Activated CD4-positive, CD25-positive, alpha-beta regulatory T cell treated with anti-CD3 and anti-CD28 coated beads, Interleukin-2, amount 50 U/mL, for 24 hours (primary cell): ENCODE data around the gene ETFB.
"Not testable (repeated sequence)": the region's sequence is repeated elsewhere in the genome, so short reads cannot be mapped to it uniquely, and the experiment has no call there.

Experiments
- ATAC-seq, 2 donors: fragments of 150-1000 bp; cut with Tn5 transposase; one replicate each; pipeline ENCODE4 v1.10.0; 2021; ENCODE audit warnings: mild to moderate bottlenecking in 1 of 2, moderate library complexity in 1 of 2

The ETFB gene

DNA sequence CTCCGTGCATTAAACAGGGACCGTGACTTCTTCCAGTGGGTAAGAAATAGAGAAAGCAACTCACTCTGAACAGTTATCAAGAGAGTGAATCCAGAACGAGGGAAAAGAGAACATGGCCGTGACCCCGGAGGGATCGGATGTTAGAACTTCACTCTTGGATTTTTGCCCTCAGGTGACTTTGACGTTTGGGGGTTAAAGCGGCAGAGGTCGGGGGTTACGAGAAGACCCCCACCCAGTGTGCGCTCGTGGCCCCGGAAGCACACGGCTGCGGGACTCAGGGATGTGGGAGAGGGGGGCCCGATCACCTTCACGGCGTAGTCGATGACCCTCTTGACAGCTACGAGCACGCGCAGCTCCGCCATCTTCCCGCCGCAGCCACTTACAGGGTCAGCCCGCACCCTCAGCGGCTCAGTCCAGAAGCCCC is at the start of gene ETFB:
Gene ETFB, minus strand, starts transcription at position 424 of the 424 bp plus-strand sequence. Its CDS starts 62 bp downstream, at position 362.
- ATAC-seq: no peak

DNA sequence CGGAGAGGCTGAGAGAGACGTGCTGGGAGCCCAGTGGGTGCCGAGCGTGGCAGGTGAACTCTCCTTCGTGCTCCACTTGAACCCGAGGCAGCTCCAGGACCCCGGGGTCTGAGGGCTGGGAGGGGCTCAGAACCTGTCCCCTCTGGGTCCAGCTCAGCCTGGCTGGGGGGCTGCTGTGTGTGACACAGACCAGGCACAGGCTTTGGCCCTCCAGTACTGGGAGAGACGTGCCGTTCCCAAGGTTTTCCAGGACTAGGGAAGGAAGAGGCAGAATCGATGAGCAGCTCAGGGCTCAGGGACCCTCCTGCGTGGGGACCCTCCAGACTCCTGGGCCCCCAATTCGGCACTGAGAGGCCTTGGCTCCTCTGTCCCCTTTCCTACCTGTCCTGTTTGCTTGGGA is 49.0 kb upstream of the ETFB start:
- ATAC-seq: no peak

DNA sequence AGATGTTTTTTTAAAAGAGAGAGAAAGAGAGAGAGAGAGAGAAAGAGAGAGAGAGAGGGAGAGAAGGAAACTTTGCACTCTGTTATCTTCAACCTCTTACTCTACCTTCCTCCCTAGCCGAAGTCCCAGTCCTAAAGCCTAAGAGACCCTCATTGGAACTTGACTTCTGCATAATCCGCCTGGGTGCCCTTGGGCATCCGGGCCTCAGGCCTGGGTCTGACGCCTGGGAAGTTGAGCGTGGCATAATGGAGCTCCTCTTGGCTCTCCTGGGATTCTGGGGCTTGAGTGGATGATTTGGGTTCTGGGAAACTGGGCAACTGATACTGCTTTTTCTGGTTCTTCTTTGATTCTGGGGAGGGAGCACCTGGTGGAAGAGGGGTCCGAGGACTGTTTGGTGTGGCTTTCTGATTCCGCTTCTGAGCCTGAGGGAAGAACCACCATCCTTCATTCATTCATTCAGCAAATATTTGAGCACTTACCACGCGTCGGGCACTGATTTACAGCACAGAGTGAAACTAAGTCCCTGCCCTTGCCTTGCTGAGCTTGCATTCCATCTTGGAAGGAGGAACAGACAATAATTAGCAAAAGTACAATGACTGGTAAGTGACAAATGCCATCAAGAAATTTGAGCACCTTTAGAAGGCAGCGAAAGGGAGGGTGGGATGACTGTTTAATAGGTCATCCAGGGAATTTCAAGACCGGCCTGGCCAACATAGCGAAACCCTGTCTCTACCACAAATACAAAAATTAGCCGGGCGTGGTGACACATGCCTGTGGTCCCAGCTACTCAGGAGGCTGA is 45.0 kb upstream of the ETFB start:
- ATAC-seq: no peak

DNA sequence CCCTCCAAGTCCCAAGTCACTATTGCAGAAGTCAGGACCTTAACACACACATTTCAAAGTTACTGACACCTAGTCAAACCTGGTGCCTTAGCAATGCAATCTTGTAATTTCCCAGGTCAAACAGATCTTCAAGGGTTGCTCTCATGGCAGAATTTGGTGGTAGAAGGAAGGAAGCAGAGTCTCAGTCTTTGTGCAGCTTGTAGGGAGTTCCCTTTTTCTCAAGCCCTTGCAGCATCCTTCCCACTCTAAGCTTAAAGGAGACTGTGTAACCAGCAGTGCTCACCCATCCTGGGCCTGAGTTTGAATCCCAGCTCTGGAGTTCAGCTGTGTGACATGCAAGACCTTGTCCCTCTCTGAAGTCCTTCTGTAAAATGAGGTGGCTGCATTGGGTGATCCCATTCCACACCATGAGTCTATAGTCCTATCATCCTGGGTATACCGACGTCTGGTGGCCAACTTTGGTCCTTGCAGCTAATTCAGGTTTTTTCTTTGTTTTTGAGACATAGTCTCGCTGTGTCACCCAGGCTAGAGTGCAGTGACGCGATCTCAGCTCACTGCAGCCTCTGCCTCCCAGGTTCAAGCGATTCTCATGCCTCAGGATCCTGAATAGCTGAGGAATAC is 41.4 kb upstream of the ETFB start:
- ATAC-seq: peak; percentile 56 to 63

DNA sequence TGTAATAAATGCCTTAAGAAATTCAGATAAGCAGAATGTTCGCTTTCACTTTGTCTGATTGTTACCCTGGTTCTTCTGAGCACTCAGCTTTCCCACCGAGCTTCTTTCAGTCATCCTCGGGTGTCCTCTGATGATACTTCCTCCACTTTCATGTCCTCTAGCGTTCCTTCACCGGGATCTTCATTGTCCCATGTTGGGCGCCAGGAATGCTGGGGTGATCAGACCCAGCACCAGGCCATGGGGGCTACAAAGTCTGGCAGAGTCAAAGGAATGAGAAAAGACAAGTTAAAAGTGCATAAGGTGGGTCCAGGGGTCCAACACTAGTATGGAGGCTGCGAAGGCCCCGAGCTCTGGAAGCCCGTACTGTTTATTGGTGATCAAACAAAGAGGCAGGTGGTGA is 35.9 kb upstream of the ETFB start:
- no peak for ATAC-seq

DNA sequence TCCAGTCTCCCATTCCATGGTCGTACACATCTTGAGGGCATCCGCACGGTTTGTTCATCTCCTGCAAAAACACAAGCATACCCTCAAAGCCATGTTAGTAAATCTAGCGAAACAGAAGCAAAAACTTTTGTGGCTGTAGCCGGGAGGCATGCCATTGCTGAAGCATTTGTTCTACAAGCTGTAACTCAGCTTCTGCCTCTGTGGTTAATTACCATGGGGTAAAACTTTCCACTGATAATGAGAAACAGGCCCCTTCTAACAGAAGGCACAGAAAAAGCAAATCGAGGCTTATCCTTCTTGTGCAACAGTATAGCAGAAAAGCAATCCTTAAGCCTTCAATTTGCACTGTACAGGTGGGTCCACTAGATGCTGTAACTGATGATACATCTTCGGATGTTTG is 33.7 kb upstream of the ETFB start:
- not testable (repeated sequence) for ATAC-seq

DNA sequence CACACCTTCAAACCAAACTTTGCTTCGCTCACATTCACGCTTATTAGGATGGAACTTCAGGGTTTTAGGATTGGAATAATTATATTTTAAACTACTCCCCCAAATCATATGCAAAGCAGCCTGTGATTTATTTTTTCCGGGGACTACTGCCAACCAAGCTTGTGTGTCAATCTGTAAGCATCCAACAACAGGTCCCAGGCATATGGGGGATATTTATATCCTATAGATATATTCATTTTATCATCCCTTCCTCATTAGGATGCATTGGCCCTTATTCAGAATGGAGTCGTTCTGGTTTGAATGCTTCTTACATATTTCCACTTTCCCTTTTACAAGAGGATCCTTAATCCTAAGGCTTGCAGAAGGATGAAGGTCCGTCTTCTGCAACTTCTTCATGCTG is 33.0 kb upstream of the ETFB start:
- ATAC-seq: no peak

DNA sequence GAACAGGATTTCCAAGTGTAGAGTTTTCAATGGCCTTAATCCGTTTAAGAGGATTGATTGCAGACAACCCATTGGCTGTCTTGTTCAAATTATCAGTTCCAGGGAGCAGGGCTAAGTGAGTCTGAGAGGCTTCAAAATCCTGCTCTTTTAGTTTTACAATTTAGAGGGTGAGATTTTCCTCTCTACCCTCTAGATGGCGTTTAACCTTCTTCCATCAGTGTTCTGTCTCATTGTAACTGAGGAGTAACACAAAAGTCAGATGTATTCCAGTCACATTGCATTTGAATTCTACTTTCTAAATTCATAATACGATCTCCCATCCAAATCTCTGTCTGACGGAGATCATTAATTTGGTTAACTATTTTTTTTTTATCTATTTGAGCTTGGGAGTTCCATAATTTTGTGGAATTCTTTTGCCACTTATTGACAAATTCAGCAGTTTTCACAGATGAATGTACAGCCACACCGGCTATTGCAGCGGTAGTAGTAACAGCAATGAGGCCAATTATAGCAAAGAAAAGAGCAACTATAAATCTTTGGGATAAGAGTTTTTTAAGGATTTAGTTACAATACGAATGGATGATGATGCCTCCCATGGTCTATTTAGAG is 32.0 kb upstream of the ETFB start:
- no peak for ATAC-seq

DNA sequence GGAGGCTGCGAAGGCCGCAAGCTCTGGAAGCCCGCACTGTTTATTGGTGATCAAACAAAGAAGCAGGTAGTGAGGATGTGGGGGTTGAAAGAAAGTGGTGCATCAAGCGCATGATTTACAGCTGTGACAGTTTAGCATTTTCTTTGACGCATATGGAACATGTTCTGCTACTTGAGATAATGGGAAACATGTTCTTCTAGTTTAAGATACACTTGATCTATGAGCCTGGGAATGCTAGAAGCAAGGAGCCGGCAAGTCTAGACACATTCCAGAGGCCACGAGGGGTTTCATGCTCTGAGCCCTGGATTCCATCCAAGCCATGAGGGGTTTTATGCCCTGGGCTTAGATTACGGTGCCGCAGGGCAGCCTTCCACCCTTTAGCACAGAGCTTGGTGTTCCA is 31.3 kb upstream of the ETFB start:
- ATAC-seq: not testable (repeated sequence)

DNA sequence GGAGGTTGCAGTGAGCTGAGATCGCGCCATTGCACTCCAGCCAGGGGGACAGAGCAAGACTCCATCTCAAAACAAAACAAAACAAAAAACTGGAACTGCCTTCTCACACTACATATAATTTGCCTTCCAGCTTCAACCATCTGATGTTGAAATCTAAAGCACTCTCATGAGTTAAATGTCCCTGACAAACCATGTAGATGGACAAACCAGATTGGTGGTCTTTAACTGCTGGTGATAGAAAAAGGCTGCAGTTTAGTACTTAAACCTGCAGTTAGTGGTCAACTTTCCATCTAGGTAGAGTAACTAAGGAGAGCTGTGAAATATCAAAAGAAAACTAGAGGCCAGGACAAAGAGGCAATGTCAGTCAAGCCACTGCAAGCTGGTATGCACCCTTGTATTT is 30.0 kb upstream of the ETFB start:
- no peak for ATAC-seq

DNA sequence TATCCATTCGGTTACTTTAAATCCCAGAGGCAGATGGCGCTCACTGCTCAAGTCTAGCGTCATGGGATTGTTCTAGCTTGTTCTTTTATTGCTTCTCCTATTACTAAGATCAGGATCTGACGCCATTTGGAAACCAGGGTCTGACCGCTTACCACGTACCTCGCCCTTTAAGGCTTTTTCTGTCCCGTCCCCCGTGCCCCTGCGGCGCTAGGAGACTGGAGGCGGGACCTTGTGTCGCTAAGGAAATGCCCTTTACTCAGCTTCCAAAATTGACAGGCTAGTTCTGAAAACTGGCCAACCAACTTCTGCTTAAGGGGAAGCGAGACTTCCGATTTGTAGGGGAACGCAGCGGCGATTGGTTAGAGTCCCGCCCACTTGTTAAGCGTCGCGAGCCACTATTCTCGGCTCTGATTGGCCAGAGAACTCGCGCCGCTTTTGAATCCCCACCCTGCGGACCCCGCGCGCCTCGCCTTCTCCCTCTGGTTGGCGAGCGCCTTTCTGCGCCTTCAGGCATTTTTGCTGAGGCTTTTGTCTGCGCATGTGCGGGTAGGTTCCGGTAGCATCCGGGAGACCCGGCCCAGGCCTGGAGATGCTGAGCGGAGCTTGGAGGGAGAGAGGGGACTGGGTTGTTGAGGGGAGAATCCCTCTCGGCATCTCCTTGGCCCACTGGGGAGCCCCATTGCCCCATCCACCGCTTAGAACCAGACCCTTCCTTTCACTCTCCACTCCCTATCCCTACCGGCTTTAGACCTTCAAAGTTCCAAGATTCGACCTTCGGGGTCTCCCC is 28.1 kb upstream of the ETFB start:
- ATAC-seq: peak; percentile 93 to 95

DNA sequence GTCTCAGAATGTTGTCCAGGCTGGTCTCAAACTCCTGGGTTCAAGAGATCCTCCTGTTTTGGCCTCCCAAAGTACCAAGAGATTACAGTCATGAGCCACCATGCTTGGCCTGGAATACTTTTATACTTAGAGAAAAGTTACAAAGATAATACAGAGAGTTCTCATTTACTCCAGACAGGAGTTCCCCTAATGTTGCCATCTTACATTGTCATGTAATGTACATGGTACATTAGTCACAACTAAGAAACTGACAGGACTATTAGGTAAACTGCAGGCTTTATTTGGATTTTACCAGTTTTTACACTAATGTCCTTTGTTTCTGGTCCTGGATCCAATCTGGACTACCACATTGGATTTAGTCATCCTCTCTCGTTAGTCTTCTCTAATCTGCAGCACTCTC is 26.5 kb upstream of the ETFB start:
- no peak for ATAC-seq

DNA sequence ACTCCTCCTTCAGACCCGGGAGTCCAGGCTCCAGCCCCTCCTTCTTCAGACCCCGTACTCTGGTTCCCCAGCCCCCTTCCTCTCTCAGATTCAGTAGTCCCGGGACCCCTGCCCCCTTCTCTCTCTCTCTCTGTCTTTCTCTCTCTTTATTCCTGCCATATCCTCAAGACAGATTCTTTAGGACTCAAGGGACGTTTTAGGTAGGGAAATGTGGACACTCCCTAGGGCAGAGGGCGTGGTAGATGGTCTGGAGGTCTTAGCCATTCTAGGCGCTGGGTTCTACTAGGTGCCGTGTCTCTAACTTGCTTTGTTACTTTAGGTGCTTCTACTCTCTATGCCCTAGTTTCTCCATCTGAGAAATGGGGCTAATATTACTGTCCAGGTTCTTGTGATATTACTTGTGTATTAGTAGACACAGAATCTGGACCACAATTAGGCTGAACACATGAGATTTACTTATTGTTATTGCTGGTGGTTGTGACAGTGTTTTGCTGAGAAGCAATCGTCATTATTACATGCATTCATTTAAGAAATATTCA is 25.0 kb upstream of the ETFB start:
- no peak for ATAC-seq

DNA sequence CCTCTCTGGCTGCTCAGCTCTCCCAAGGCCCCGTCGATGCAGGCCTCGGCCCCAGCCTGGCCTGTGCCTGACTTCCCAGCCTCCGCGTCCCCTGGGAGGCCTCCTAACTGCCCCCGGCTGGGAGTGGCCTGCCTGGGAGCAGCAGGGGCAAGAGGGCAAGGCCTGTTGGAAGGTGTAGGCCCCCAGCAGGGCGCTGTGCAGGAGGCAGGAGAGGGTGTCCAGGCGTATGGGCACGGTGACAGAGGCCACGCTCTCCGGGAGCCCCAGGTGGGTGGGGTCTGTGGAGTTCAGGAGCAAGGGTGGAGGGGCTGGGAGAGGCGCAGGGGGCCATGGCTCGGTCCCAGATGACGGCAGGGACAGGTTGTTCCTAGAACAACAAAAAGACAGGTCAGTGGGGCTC is 23.0 kb upstream of the ETFB start:
- ATAC-seq: no peak

DNA sequence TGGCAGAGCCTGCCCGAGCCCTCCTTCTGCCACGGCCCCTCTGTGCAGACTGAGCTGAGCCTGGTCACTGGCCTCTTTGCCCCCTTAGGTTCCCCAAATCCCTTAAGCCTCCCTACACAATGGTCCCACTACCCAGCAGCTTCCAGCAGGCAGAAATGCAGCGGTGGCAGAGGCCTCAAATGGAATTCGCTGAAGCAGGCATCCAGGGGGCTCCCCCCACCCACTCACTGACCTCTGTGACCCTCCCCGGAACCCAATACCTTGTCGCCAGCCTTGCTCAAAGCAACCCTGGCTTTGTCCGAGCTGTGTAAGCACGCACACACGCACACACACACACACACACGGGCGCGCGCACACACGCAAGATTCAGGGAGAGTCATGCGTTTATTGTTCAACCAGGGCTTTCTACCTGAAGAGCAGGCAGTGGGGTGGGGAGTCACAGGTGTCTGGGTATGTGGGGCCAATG is 21.8 kb upstream of the ETFB start, which contains the start of gene LIM2:
Gene LIM2, minus strand, starts transcription at position 51 of the 466 bp plus-strand sequence. CDS start 531 bp downstream, outside the sequence.
- ATAC-seq: no peak

DNA sequence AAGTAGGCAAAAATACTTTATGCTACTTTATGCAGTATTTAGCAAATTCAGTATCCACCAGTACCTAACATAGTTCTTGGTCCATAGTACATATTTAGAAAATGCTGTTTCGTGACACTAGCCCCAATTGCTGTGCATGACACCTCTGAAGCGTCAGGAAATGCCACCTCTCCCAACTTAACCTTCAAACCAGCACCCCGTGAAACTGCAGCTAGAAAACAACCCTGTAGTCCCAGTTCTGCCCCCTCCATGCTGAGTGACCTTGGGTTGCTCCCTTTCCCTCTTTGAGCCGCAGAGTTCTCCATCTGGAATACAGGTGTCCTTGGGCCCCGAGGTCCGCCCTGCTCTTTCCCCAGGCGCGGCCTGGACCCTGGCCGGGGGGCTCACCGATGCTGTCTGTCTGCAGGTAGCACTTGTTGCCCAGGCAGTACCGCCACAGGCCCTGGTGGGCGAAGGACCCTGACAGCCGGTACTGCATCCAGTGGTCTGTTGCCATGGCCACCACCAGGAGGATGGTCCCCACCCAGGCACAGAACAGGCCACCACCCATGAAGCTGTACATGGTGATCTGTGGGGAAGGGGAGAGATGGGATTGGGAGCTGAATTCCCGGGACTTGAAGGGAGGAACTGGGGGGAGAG is 20.8 kb upstream of the ETFB start:
- no peak for ATAC-seq

DNA sequence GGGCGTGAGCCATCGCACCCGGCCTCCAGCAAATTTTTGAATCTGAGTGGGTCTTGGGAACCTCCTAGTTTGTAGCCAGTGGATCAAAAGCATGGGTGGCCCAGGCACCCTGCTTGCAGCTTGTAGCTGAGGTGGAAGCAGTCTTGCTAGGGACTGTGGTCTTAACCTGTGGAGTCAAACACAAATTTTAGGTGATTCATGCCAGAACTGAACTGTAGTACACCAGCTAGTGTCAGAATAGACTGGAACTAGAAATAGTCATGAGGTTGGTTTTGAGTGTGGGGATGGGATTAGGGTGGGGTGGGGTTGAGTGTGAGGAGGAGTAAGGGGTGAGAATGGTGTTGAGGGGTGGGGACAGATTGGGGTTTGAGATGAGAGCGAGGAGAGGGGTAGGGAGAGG is 15.8 kb upstream of the ETFB start:
- ATAC-seq: no peak

DNA sequence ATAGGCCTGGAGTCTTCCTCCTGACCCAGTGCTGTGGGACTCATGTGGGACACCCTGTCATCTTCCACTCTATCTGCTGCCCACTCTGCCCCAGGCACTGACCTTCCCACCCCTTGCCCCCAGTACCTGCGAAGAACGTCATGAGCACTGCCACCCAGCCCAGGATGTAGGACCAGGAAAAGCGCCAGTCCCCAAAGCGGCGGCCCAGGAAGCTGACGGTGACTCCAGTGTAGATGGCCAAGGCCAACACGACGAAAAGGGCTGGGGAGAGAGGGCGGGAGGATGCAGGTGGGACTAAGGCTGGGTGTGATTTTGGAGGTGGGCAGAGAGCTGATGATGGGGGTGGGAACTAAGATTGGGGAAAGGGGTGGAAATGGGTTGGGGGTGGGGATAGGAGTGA is 14.2 kb upstream of the ETFB start:
- ATAC-seq: no peak

DNA sequence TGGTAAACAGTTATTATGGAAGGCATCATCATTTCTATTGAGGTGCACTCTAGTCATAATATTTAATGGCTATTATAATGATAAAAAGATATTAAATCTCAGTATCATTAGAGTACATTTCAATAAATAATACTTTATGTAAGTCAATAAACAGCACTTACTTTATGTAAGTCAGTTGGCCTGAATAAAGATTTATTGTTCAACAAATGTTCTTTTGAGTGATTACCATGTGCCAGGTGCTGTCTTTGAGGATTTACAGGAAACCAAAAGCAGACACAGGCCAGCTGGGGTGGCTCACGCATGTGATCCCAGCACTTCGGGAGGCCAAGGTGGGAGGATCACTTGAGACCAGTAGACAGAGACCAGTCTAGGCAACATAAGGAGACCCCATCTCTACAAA is 11.2 kb upstream of the ETFB start:
- no peak for ATAC-seq

DNA sequence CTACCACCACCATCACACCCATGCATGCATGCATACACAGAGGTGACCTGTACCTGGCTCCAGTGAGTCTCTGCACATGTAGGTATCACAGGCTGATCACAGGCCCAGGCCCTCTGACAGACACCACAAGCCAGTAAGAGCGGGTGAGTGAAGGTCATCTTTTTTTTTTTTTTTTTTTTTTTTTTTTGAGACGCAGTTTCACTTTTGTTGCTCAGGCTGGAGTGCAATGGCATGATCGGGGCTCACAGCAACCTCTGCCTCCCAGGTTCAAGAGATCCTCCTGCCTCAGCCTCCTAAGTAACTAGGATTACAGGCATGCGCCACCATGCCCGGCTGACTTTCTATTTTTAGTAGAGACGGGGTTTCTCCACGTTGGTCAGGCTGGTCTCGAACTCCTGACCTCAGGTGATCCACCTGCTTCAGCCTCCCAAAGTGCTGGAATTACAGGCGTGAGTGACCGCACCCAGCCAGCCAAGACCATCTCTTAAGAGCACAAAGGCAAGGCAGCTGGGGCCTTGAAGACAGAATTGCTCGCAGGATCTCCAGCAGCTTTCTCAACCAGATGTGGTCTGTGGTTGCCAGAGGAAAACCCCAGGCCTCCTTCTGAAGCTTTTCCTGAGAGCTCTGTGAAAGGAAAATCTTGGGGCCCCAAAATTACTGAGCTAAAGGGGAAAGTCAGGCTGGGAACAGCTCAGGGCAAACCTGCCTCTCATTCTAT is 9.5 kb upstream of the ETFB start:
- ATAC-seq: no peak
